HEK293 (cell line): Measurements from ENCODE around the gene MAPT.

Source experiments
- CTCF ChIP-seq: fragments of 450-650 bp; formaldehyde crosslinking; IDR thresholded peaks from 2 replicates; pipeline ENCODE4 v1.5.1; 2016; ENCODE audit warnings: missing biosample characterization, missing genetic modification characterization
- REST ChIP-seq: fragments of 450-650 bp; formaldehyde crosslinking; IDR thresholded peaks from 2 replicates; pipeline ENCODE4 v1.5.1; 2016; ENCODE audit warnings: missing biosample characterization, missing genetic modification characterization
- SP2 ChIP-seq: fragments of 450-650 bp; formaldehyde crosslinking; IDR thresholded peaks from 2 replicates; pipeline ENCODE4 v1.5.1; 2016; ENCODE audit warnings: missing biosample characterization, missing genetic modification characterization
- ZBTB17 ChIP-seq: fragments of 450-650 bp; formaldehyde crosslinking; IDR thresholded peaks from 2 replicates; pipeline ENCODE4 v1.5.1; 2016; ENCODE audit warnings: missing biosample characterization, missing genetic modification characterization
- ZBTB21 ChIP-seq: fragments of 450-650 bp; formaldehyde crosslinking; IDR thresholded peaks from 2 replicates; pipeline ENCODE4 v1.5.1; 2017; ENCODE audit warnings: missing biosample characterization, missing genetic modification characterization
- ZFP3 ChIP-seq: fragments of 450-650 bp; formaldehyde crosslinking; IDR thresholded peaks from 2 replicates; pipeline ENCODE4 v1.5.1; 2016; ENCODE audit warnings: low read depth, missing biosample characterization, missing genetic modification characterization
- ZNF645 ChIP-seq: fragments of 450-650 bp; formaldehyde crosslinking; IDR thresholded peaks from 2 replicates; pipeline ENCODE4; 2016; ENCODE audit warnings: missing biosample characterization, missing genetic modification characterization

GRCh38 chr17:45951403-45951802, 57.0 kb downstream of the MAPT start:
- TF ChIP-seq ZBTB21 (tag by site-specific recombination) (no peak), CTCF (tag by site-specific recombination) (no peak), ZNF645 (tag by site-specific recombination) (no peak), ZFP3 (tag by site-specific recombination) (no peak), SP2 (no peak), REST (tag by site-specific recombination) (no peak), ZBTB17 (tag by site-specific recombination) (no peak)
